Neural progenitor cell (in vitro differentiated cells): ENCODE data around the gene QPCT. TPM values are rescaled to one million over a fixed set of nuclear protein-coding genes. Genes with fewer than 3 reads are reported as not detected.
A peak's percentile ranks its signal among the peaks of the same experiment; 100 is the strongest.

Experiments
- DNase-seq: peaks from one replicate; pipeline ENCODE4 v3.0.0-alpha.2; 2016; ENCODE audit warnings: low spot score
- H2AFZ ChIP-seq: fragments of 200-600 bp; sonication (generic); replicated peaks from 2 replicates; pipeline ENCODE4 v1.6.1; 2016; ENCODE audit warnings: antibody characterized with exemption
- H3F3A ChIP-seq: fragments of 200-600 bp; sonication (generic); 2 replicates; pipeline ENCODE4 v1.6.1; 2016; ENCODE audit warnings: antibody characterized with exemption, low read depth
- H3K27ac ChIP-seq: fragments of 200-600 bp; sonication (generic); 2 replicates; pipeline ENCODE4 v1.5.1; 2016; ENCODE audit warnings: mild to moderate bottlenecking
- H3K27me3 ChIP-seq: fragments of 200-600 bp; sonication (generic); 2 replicates; pipeline ENCODE4 v1.6.1; 2016; ENCODE audit warnings: mild to moderate bottlenecking, moderate library complexity
- H3K36me3 ChIP-seq: fragments of 200-600 bp; sonication (generic); 2 replicates; pipeline ENCODE4 v1.5.1; 2016
- H3K4me1 ChIP-seq: fragments of 200-600 bp; sonication (generic); 2 replicates; pipeline ENCODE4 v1.6.1; 2016; ENCODE audit warnings: mixed run types
- H3K4me2 ChIP-seq: fragments of 200-600 bp; sonication (generic); 2 replicates; pipeline ENCODE4 v1.6.1; 2016
- H3K4me3 ChIP-seq: fragments of 200-600 bp; sonication (generic); 2 replicates; pipeline ENCODE4 v1.5.1; 2016
- H3K79me2 ChIP-seq: fragments of 200-600 bp; sonication (generic); 2 replicates; pipeline ENCODE4 v1.6.1; 2016; ENCODE audit warnings: low read depth
- H3K9ac ChIP-seq: fragments of 200-600 bp; sonication (generic); 2 replicates; pipeline ENCODE4 v1.6.1; 2016
- H3K9me3 ChIP-seq: fragments of 200-600 bp; sonication (generic); 2 replicates; pipeline ENCODE4 v1.5.1; 2016; ENCODE audit warnings: low read depth
- H4K20me1 ChIP-seq: fragments of 200-600 bp; sonication (generic); 2 replicates; pipeline ENCODE4 v1.6.1; 2016; ENCODE audit warnings: low read depth
- H3K27ac Mint-ChIP-seq: 3 replicates; pipeline ENCODE4 v1.8.0; 2021; ENCODE audit warnings: mixed read lengths
- H3K27me3 Mint-ChIP-seq: 2 replicates; pipeline ENCODE4 v1.8.0; 2022; ENCODE audit warnings: low read depth, mild to moderate bottlenecking, inconsistent platforms, moderate library complexity, mixed read lengths; ENCODE audit not compliant: insufficient read depth
- H3K36me3 Mint-ChIP-seq: 3 replicates; pipeline ENCODE4 v1.8.0; 2021; ENCODE audit warnings: mixed read lengths
- H3K4me1 Mint-ChIP-seq: 3 replicates; pipeline ENCODE4 v1.8.0; 2021; ENCODE audit warnings: mixed read lengths
- H3K4me3 Mint-ChIP-seq: 3 replicates; pipeline ENCODE4 v1.8.0; 2021; ENCODE audit warnings: mild to moderate bottlenecking, moderate library complexity, mixed read lengths
- H3K9me3 Mint-ChIP-seq: 3 replicates; pipeline ENCODE4 v1.8.0; 2020; ENCODE audit warnings: mixed read lengths
- EZH2 ChIP-seq: fragments of 200-600 bp; sonication (generic); IDR thresholded peaks from 2 replicates; pipeline ENCODE4 v1.6.1; 2017; ENCODE audit warnings: antibody characterized with exemption, mild to moderate bottlenecking, moderate library complexity
- EZH2phosphoT487 ChIP-seq: fragments of 200-600 bp; sonication (generic); IDR thresholded peaks from 2 replicates; pipeline ENCODE4 v1.6.1; 2017; ENCODE audit warnings: antibody characterized with exemption
- total RNA-seq: library from RNA; depleted of rRNA; stranded (reverse); fragments of >200 nt; gene quantifications from 2 replicates; pipeline ENCODE4 v1.2.3, GENCODE V29; 2015; ENCODE audit warnings: low replicate concordance
- TF ChIP-seq, protein P1 (sequence below): fragments of 200-600 bp; sonication (generic); IDR thresholded peaks from 2 replicates; pipeline ENCODE4 v1.5.1; 2017; ENCODE audit warnings: antibody characterized with exemption, mild to moderate bottlenecking

QPCT gene
- total RNA-seq, 1 donor from 2014 or later = not detected

DNA sequence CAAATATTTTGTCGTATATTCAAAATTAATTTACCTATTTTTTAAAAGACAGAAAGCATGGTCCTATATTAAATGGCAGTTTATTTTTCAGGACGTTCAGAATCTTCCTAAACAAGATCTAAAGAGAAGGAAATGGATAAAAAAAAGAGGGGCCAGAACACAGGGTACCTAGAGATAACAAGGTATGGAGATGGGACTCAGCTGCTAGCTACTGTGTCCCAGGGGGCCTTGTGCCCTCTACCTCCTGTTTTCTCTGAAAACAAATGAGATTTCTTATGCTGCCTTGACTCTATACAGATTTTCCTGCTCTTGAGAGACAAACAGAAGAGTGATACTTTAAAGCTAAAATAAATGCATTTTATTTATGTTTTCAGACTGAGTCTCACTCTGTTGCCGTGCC, 29.1 kb upstream of the QPCT start:
- H3F3A ChIP-seq = peaks cover 6% of the 10 kb centered on the region
- no peak overlapping the region for H3K4me3 Mint-ChIP-seq

DNA sequence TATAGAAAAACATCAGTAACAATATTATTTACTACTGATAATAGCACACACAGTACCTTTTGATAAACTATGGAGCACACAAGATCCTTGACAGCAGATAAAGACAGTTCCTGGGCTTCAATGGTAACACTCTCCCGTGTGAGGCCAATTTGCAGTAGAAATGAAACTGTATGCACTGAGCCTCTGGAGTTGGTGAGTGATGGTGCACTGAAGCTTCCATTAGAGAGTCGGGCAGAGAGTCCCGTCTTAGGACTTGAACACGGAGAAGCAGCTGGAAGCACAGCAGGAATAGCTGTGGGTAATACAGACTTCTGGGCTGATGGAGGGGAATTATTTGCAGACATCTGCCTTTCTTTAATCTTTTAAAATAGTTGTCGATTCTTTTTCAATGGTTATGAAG, 28.2 kb upstream of the QPCT start:
- H3K4me1 Mint-ChIP-seq = peaks cover 8% of the 10 kb centered on the region
- H4K20me1 ChIP-seq = peaks cover 65% of the 10 kb centered on the region
- H3K4me1 ChIP-seq = peaks cover 29% of the 10 kb centered on the region
- no peak overlapping the region for H3K27ac Mint-ChIP-seq
- H3K27me3 Mint-ChIP-seq = no peaks in the 10 kb centered on the region
- peaks cover 6% of the 10 kb centered on the region for H3F3A ChIP-seq
- peaks cover 37% of the 10 kb centered on the region for H3K36me3 Mint-ChIP-seq
- peak overlapping the region; percentile 31 for H3K27ac ChIP-seq
- H3K9ac ChIP-seq = no peak overlapping the region
- DNase-seq = no peak
- H3K4me3 ChIP-seq = no peak overlapping the region
- no peaks in the 10 kb centered on the region for H3K36me3 ChIP-seq
- H3K9me3 Mint-ChIP-seq = no peaks in the 10 kb centered on the region
- TF ChIP-seq EZH2 (no peak), EZH2phosphoT487 (no peak)
- TF ChIP-seq, protein P1, sequence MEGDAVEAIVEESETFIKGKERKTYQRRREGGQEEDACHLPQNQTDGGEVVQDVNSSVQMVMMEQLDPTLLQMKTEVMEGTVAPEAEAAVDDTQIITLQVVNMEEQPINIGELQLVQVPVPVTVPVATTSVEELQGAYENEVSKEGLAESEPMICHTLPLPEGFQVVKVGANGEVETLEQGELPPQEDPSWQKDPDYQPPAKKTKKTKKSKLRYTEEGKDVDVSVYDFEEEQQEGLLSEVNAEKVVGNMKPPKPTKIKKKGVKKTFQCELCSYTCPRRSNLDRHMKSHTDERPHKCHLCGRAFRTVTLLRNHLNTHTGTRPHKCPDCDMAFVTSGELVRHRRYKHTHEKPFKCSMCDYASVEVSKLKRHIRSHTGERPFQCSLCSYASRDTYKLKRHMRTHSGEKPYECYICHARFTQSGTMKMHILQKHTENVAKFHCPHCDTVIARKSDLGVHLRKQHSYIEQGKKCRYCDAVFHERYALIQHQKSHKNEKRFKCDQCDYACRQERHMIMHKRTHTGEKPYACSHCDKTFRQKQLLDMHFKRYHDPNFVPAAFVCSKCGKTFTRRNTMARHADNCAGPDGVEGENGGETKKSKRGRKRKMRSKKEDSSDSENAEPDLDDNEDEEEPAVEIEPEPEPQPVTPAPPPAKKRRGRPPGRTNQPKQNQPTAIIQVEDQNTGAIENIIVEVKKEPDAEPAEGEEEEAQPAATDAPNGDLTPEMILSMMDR = no peak
- peaks cover 100% of the 10 kb centered on the region for H3K79me2 ChIP-seq
- no peak overlapping the region for H2AFZ ChIP-seq
- H3K4me3 Mint-ChIP-seq = no peak overlapping the region
- no peaks in the 10 kb centered on the region for H3K9me3 ChIP-seq
- H3K27me3 ChIP-seq = no peaks in the 10 kb centered on the region
- no peak overlapping the region for H3K4me2 ChIP-seq

More for the DNA sequence above, 29.1 kb upstream of the QPCT start:
- Mint-ChIP-seq H3K9me3 (no peaks in the 10 kb centered on the region), H3K27me3 (no peaks in the 10 kb centered on the region), H3K27ac (no peak overlapping the region), H3K36me3 (peaks cover 43% of the 10 kb centered on the region), H3K4me1 (peaks cover 8% of the 10 kb centered on the region)
- peaks cover 29% of the 10 kb centered on the region for H3K4me1 ChIP-seq
- TF ChIP-seq EZH2 = no peak
- TF ChIP-seq, protein P1 = no peak
- no peak for TF ChIP-seq EZH2phosphoT487
- DNase-seq = no peak
- H2AFZ ChIP-seq = no peak overlapping the region
- no peaks in the 10 kb centered on the region for H3K27me3 ChIP-seq
- H3K79me2 ChIP-seq = peaks cover 100% of the 10 kb centered on the region
- H3K36me3 ChIP-seq = no peaks in the 10 kb centered on the region
- H3K9ac ChIP-seq = no peak overlapping the region
- H3K27ac ChIP-seq = no peak overlapping the region
- peaks cover 65% of the 10 kb centered on the region for H4K20me1 ChIP-seq
- no peaks in the 10 kb centered on the region for H3K9me3 ChIP-seq
- no peak overlapping the region for H3K4me3 ChIP-seq
- peak overlapping the region; percentile 23 for H3K4me2 ChIP-seq

DNA sequence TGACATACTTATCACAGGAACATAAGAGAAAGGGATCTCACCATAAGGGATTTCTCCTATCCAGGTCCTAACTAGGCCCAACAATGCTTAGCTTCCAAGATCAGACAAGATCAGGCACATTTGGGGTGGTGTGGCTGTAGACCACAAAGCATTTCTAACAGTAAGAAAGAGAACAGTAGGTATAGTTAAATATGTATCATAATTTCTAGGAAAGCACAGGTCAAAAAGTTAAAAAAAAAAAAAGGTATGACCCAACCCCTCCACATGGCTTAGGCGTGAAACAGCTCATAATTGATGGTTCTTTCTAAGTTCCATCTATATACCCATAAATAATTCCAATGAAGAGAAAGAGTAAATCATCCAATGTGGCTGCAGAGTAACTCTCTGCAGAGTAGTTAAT, 26.7 kb upstream of the QPCT start:
- TF ChIP-seq EZH2 = no peak
- TF ChIP-seq, protein P1 = no peak
- TF ChIP-seq EZH2phosphoT487 = no peak
- Mint-ChIP-seq H3K27me3 (no peaks in the 10 kb centered on the region), H3K4me1 (peaks cover 21% of the 10 kb centered on the region), H3K36me3 (peaks cover 34% of the 10 kb centered on the region), H3K9me3 (no peaks in the 10 kb centered on the region), H3K4me3 (no peak overlapping the region), H3K27ac (no peak overlapping the region)
- H3F3A ChIP-seq = peaks cover 6% of the 10 kb centered on the region
- no peaks in the 10 kb centered on the region for H3K36me3 ChIP-seq
- H3K79me2 ChIP-seq = peaks cover 100% of the 10 kb centered on the region
- H4K20me1 ChIP-seq = peaks cover 77% of the 10 kb centered on the region
- H3K9ac ChIP-seq = no peak overlapping the region
- no peak overlapping the region for H3K4me2 ChIP-seq
- H3K4me1 ChIP-seq = peaks cover 42% of the 10 kb centered on the region
- H3K9me3 ChIP-seq = no peaks in the 10 kb centered on the region
- H2AFZ ChIP-seq = no peak overlapping the region
- H3K4me3 ChIP-seq = no peak overlapping the region
- DNase-seq = no peak
- no peaks in the 10 kb centered on the region for H3K27me3 ChIP-seq
- H3K27ac ChIP-seq = no peak overlapping the region
